ENCODE data around the gene MOB2.

The MOB2 gene

GRCh38 chr11:1519028-1520010 is 32.7 kb upstream of the MOB2 start:
- H3K4me3 ChIP-seq (replicated peaks in 1 of 2; ENCODE audit: low read depth in 2 of 2, low read length in 2 of 2) = no peak overlapping the region
- TF ChIP-seq CTCF (IDR thresholded peaks at IDR 0.05; ENCODE audit: low read depth, low read length) = no peak
- no peak for DNase-seq (ENCODE audit: low read depth in 2 of 2)

GRCh38 chr11:1518301-1518700 is 31.7 kb upstream of the MOB2 start:
- TF ChIP-seq CTCF (IDR thresholded peaks at IDR 0.05; ENCODE audit: low read depth, low read length) = no peak
- no peak overlapping the region for H3K4me3 ChIP-seq (replicated peaks in 1 of 2; ENCODE audit: low read depth in 2 of 2, low read length in 2 of 2)
- no peak for DNase-seq (ENCODE audit: low read depth in 2 of 2)

GRCh38 chr11:1517117-1518005 is 30.8 kb upstream of the MOB2 start:
- no peak overlapping the region for H3K4me3 ChIP-seq (replicated peaks in 1 of 2; ENCODE audit: low read depth in 2 of 2, low read length in 2 of 2)
- DNase-seq (ENCODE audit: low read depth in 2 of 2) = no peak
- TF ChIP-seq CTCF (IDR thresholded peaks at IDR 0.05; ENCODE audit: low read depth, low read length) = no peak

- peak in 1 of 2 donors; percentile 20 for DNase-seq (ENCODE audit: low read depth in 2 of 2)
- no peak overlapping the region for H3K4me3 ChIP-seq (replicated peaks in 1 of 2; ENCODE audit: low read depth in 2 of 2, low read length in 2 of 2)
- peak; percentile 1 for TF ChIP-seq CTCF (IDR thresholded peaks at IDR 0.05; ENCODE audit: low read depth, low read length)
These were observed 29.9 kb upstream of the MOB2 start for GRCh38 chr11:1516273-1517067.

GRCh38 chr11:1515082-1516060 is 28.8 kb upstream of the MOB2 start:
- peak; percentile 61 to 69 for DNase-seq (ENCODE audit: low read depth in 2 of 2)
- peak; percentile 94 for TF ChIP-seq CTCF (IDR thresholded peaks at IDR 0.05; ENCODE audit: low read depth, low read length)
- no peak overlapping the region for H3K4me3 ChIP-seq (replicated peaks in 1 of 2; ENCODE audit: low read depth in 2 of 2, low read length in 2 of 2)

Measured in cardiac fibroblast (primary cell).